HEK293T (cell line): ENCODE data around the gene TBCK.

Experiments used
- CTCF ChIA-PET: fragments of 350-600 bp; formaldehyde crosslinking; extraction: SDS; loops from one replicate; lab custom pipeline; 2021; ENCODE audit warnings: antibody characterized with exemption, inconsistent platforms; lab: Yijun Ruan, JAX
- POLR2A ChIA-PET: fragments of 350-600 bp; formaldehyde crosslinking; extraction: SDS; loops from one replicate; lab custom pipeline; 2020; ENCODE audit warnings: antibody characterized with exemption, inconsistent platforms; lab: Yijun Ruan, JAX
- DNase-seq: peaks from one replicate; pipeline ENCODE4 v3.0.0; 2012; ENCODE audit warnings: mixed read lengths; ENCODE audit errors: extremely low spot score
- ARNT ChIP-seq: fragments of 450-650 bp; IDR thresholded peaks from 2 replicates; pipeline ENCODE4 v1.6.1; 2017; ENCODE audit warnings: mild to moderate bottlenecking
- BHLHE40 ChIP-seq: fragments of 450-650 bp; IDR thresholded peaks from 2 replicates; pipeline ENCODE4 v1.6.1; 2016; ENCODE audit warnings: mild to moderate bottlenecking, moderate library complexity, borderline replicate concordance
- CTBP1 ChIP-seq: fragments of 450-650 bp; IDR thresholded peaks from 2 replicates; pipeline ENCODE4 v1.6.1; 2016; ENCODE audit warnings: borderline replicate concordance
- ELF4 ChIP-seq: fragments of 450-650 bp; IDR thresholded peaks from 2 replicates; pipeline ENCODE4 v1.6.1; 2017; ENCODE audit warnings: antibody characterized with exemption
- FOXA1 ChIP-seq: fragments of 450-650 bp; IDR thresholded peaks from 2 replicates; pipeline ENCODE4 v1.6.1; 2016; ENCODE audit warnings: mild to moderate bottlenecking
- FOXK2 ChIP-seq: fragments of 450-650 bp; IDR thresholded peaks from 2 replicates; pipeline ENCODE4 v1.6.1; 2016; ENCODE audit warnings: mild to moderate bottlenecking
- FOXM1 ChIP-seq: fragments of 450-650 bp; IDR thresholded peaks from 2 replicates; pipeline ENCODE4 v1.6.1; 2017; ENCODE audit warnings: mild to moderate bottlenecking, borderline replicate concordance
- HDGF ChIP-seq: fragments of 450-650 bp; IDR thresholded peaks from 2 replicates; pipeline ENCODE4 v1.6.1; 2017; ENCODE audit warnings: antibody characterized with exemption, borderline replicate concordance
- L3MBTL2 ChIP-seq: fragments of 450-650 bp; conservative IDR thresholded peaks from 2 replicates; pipeline ENCODE4 v1.6.1; 2016; ENCODE audit warnings: mild to moderate bottlenecking
- LEF1 ChIP-seq: fragments of 450-650 bp; IDR thresholded peaks from 2 replicates; pipeline ENCODE4 v1.6.1; 2017; ENCODE audit warnings: mild to moderate bottlenecking, borderline replicate concordance
- NFRKB ChIP-seq: fragments of 450-650 bp; IDR thresholded peaks from 2 replicates; pipeline ENCODE4 v1.6.1; 2016; ENCODE audit warnings: mild to moderate bottlenecking, moderate library complexity
- PKNOX1 ChIP-seq: fragments of 450-650 bp; IDR thresholded peaks from 2 replicates; pipeline ENCODE4 v1.6.1; 2016
- SP1 ChIP-seq: fragments of 450-650 bp; IDR thresholded peaks from 2 replicates; pipeline ENCODE4 v1.6.1; 2017
- SUZ12 ChIP-seq: fragments of 450-650 bp; IDR thresholded peaks from 2 replicates; pipeline ENCODE4 v1.6.1; 2016; ENCODE audit warnings: mild to moderate bottlenecking
- TARDBP ChIP-seq: fragments of 450-650 bp; IDR thresholded peaks from 2 replicates; pipeline ENCODE4 v1.6.1; 2016
- ZNF384 ChIP-seq: fragments of 450-650 bp; IDR thresholded peaks from 2 replicates; pipeline ENCODE4 v1.6.1; 2016

The TBCK gene

DNA sequence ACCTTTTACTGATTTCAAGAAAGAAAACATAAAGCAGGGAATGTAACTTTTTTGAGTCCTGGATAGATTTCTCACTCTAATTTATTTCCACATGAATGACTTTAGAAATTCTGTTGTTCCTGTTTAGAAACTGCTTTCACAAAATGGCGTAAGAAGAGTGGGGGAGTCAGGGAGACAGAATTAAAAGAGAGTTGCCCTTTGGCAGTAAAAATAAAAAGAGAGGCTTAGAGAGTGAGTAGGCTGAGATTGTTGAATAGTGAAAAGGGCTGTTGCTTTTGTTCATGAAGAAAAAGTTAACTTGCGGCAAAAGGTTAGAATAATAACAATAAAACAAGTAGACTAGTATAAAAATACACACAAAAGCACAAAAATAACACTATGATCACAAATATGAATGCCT is 166.1 kb downstream of the TBCK start:
- DNase-seq = no peak
- CTCF ChIA-PET = no interaction called here
- POLR2A ChIA-PET = no interaction called here
- TF ChIP-seq SUZ12 (no peak), CTBP1 (no peak), FOXK2 (no peak), SP1 (no peak), LEF1 (no peak), PKNOX1 (no peak), FOXA1 (no peak), NFRKB (no peak), TARDBP (no peak), L3MBTL2 (no peak), ARNT (no peak), ZNF384 (no peak), BHLHE40 (no peak), HDGF (no peak), FOXM1 (no peak), ELF4 (no peak)

GRCh38 chr4:106149026-106149425 is 167.0 kb downstream of the TBCK start:
- TF ChIP-seq SUZ12 = no peak
- TF ChIP-seq LEF1 = no peak
- TF ChIP-seq HDGF = no peak
- TF ChIP-seq SP1 = no peak
- no peak for TF ChIP-seq PKNOX1
- TF ChIP-seq ARNT = no peak
- TF ChIP-seq ELF4 = no peak
- TF ChIP-seq BHLHE40 = no peak
- TF ChIP-seq FOXM1 = no peak
- TF ChIP-seq NFRKB = no peak
- no peak for TF ChIP-seq L3MBTL2
- TF ChIP-seq ZNF384 = no peak
- TF ChIP-seq FOXA1 = no peak
- no peak for TF ChIP-seq CTBP1
- CTCF ChIA-PET = no interaction called here
- DNase-seq = no peak
- POLR2A ChIA-PET = no interaction called here

- DNase-seq = no peak
- ChIA-PET CTCF (no interaction called here), POLR2A (no interaction called here)
- TF ChIP-seq LEF1 = no peak
- TF ChIP-seq ZNF384 = no peak
- no peak for TF ChIP-seq FOXK2
- TF ChIP-seq BHLHE40 = no peak
- TF ChIP-seq L3MBTL2 = no peak
- TF ChIP-seq FOXA1 = no peak
- no peak for TF ChIP-seq CTBP1
- TF ChIP-seq ARNT = no peak
- no peak for TF ChIP-seq TARDBP
- no peak for TF ChIP-seq ELF4
These were observed 173.3 kb downstream of the TBCK start for GRCh38 chr4:106142616-106143127.

DNA sequence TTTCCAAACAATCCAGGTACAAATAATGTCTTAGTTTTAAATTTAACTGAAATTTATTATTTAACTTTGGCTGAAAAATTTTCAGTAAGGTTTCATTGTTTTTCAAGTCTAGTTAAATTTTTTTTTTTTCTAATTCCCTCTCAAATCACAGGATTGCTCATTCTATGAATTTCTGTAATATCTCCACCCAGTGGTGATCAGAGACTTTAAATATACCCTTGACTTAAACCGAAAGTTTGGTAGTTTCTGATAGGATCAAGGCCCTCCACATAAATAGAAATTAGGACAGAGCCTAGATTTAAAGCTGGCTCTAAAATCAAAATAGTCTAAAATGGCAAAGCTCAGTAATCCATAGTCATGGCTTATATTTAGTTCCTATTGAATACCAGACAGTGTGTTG is 175.4 kb downstream of the TBCK start:
- CTCF ChIA-PET = interaction anchor here (0.6 kb wide), 1 partner anchor 142 kb away, joined by 3 read pairs; no protein-coding TSS in a partner anchor
- POLR2A ChIA-PET = no interaction called here

GRCh38 chr4:106136777-106137331 is 179.2 kb downstream of the TBCK start:
- TF ChIP-seq PKNOX1 = no peak
- TF ChIP-seq FOXA1 = no peak
- TF ChIP-seq SP1 = no peak
- no peak for TF ChIP-seq ARNT
- TF ChIP-seq NFRKB = no peak
- no peak for TF ChIP-seq FOXK2
- TF ChIP-seq L3MBTL2 = no peak
- TF ChIP-seq FOXM1 = no peak
- TF ChIP-seq TARDBP = no peak
- TF ChIP-seq CTBP1 = no peak
- no peak for TF ChIP-seq LEF1
- TF ChIP-seq ELF4 = no peak
- TF ChIP-seq SUZ12 = no peak
- no peak for TF ChIP-seq BHLHE40
- no peak for TF ChIP-seq HDGF
- no peak for TF ChIP-seq ZNF384
- ChIA-PET POLR2A (no interaction called here), CTCF (no interaction called here)
- no peak for DNase-seq

More for the DNA sequence above, 175.4 kb downstream of the TBCK start:
- TF ChIP-seq ELF4 (no peak), ARNT (no peak), NFRKB (no peak), LEF1 (no peak), SUZ12 (no peak), FOXM1 (no peak), FOXK2 (no peak), PKNOX1 (no peak), SP1 (no peak), CTBP1 (no peak), FOXA1 (no peak), BHLHE40 (no peak), L3MBTL2 (no peak), ZNF384 (no peak), TARDBP (no peak)
- no peak for DNase-seq
